Heart left ventricle (tissue), 13 donors: ENCODE results near the gene ZGPAT.

Source experiments
- CTCF ChIP-seq, 12 donors: fragments of 200-600 bp; sonication (generic) in 4 of 12; IDR thresholded peaks; one replicate each; pipeline versions ENCODE4 v1.5.0 to v1.8.0; 2018 to 2022; ENCODE audit warnings: antibody characterized with exemption in 12 of 12, mild to moderate bottlenecking in 5 of 12
- POLR2A ChIP-seq, 2 donors: fragments of 450-650 bp; IDR thresholded peaks; one replicate each; pipeline ENCODE4 v1.6.1; 2017; ENCODE audit warnings: antibody characterized with exemption in 2 of 2, mild to moderate bottlenecking in 2 of 2, moderate library complexity in 2 of 2
- donor health status: ischemic (EF 13 %, LVEDD 7.1; RV severe dilation, severe dysfunction).
- donor health status: DM: no; HTN: yes; CAD: no.
- donor health status: DM: no; HTN: no; CAD: no.
- donor health status: ischemic (EF 25% LVEDD 6.9; RV normal size, moderate dysfunction).
- donor health status: ischemic (EF 25% LVEDD 5.7; RV mildly dilated, moderate dysfunction).
- donor health status: ischemic (EF 35%, LVEDD 5.7; RV mildly dilated, moderate dysfunction).
- donor health status: nonischemic (EF 11% LVEDD 7.7; RV severe dilation, severe dysfunction).
- donor health status: DM: yes; HTN: yes; CAD: no.
- donor health status: PGD.
- donor health status: ischemic (EF 29% LVEDD 5.4; RV normal size, mild dysfunction).
- donor health status: nonischemic (EF 23%, LVEDD 6.1; RV moderate dilation, normal function).

GRCh38 chr20:63664861-63665594 lies 42.8 kb upstream of the ZGPAT start:
- no peak for TF ChIP-seq POLR2A (IDR thresholded peaks at IDR 0.05)
- TF ChIP-seq CTCF (IDR thresholded peaks at IDR 0.05): no peak
